Tibial artery (tissue), 4 donors: ENCODE measurements around the gene CRB2.

Experiments
- DNase-seq, 2 donors: peaks; one replicate each; pipeline ENCODE4 v3.0.0-alpha.2; 2019
- H3K27ac ChIP-seq, 2 donors: fragments of 200-600 bp; sonication (generic) in 1 of 2; 1 replicate in 1 of 2; 2 replicates in 1 of 2; pipeline ENCODE4 v1.5.1; 2018 to 2019; ENCODE audit warnings: mild to moderate bottlenecking in 1 of 2
- H3K27me3 ChIP-seq, 2 donors: fragments of 200-600 bp; sonication (generic) in 1 of 2; one replicate each; pipeline versions ENCODE4 v1.5.1 to v1.6.0; 2016 to 2019
- H3K36me3 ChIP-seq, 3 donors: fragments of 200-600 bp; sonication (generic) in 2 of 3; one replicate each; pipeline ENCODE4 v1.5.1; 2016 to 2019; ENCODE audit warnings: mild to moderate bottlenecking in 2 of 3
- H3K4me1 ChIP-seq, 4 donors: fragments of 200-600 bp; sonication (generic) in 2 of 4; 1 replicate in 3 of 4; 2 replicates in 1 of 4; pipeline ENCODE4 v1.5.1; 2016 to 2019
- H3K4me3 ChIP-seq, 2 donors: fragments of 200-600 bp; sonication (generic) in 1 of 2; 1 replicate in 1 of 2; 2 replicates in 1 of 2; pipeline ENCODE4 v1.5.1; 2018 to 2019; ENCODE audit warnings: mild to moderate bottlenecking in 2 of 2
- H3K9me3 ChIP-seq, 3 donors: fragments of 200-600 bp; sonication (generic) in 1 of 3; one replicate each; pipeline ENCODE4 v1.5.1; 2016 to 2019
- CTCF ChIP-seq, 2 experiments: fragments of 200-600 bp in 1 of 2; fragments of 450-650 bp in 1 of 2; IDR thresholded peaks; one replicate each; pipeline ENCODE4 v1.5.1; 2017 to 2019; ENCODE audit warnings: antibody characterized with exemption in 2 of 2, mild to moderate bottlenecking in 1 of 2, moderate library complexity in 1 of 2
- intact Hi-C: fragments of 100-400 bp; cut with DNase I; formaldehyde crosslinking; loops from one replicate; pipeline ENCODE4 v1.15.0; 2023; ENCODE audit warnings: low total_unique reads

CRB2 gene

DNA sequence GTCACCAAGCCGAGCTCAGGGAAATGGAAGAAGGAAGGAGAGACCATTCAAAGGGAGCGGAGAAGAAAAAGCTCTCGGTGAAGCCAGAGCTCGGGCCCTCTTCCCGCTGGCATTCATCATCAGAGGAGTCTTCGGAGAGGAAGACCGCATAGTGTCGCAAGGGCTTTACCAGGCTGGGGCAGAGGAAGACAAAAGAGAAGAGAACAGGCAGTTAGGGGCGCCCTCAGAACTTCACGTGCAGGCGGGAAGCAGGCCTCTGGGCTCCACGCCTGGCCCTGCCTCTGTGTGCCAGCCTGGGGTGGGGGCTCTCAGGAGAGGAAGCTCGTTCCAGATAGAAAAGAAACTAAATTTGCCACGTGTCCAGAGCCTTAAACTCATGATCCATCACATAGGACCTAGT lies 31.7 kb downstream of the CRB2 start:
- DNase-seq = no peak
- H3K36me3 ChIP-seq = peaks cover 11 to 14% (median 13%) of the 10 kb centered on the region in 3 donors
- intact Hi-C loops = no loop called here
- H3K27ac ChIP-seq = no peak overlapping the region
- no peak overlapping the region for H3K4me3 ChIP-seq
- H3K4me1 ChIP-seq = no peaks in the 10 kb centered on the region
- no peaks in the 10 kb centered on the region for H3K9me3 ChIP-seq
- no peak for TF ChIP-seq CTCF (IDR thresholded peaks at IDR 0.05)
- no peaks in the 10 kb centered on the region for H3K27me3 ChIP-seq

- Histone ChIP-seq H3K4me3 (no peak overlapping the region), H3K9me3 (no peaks in the 10 kb centered on the region), H3K27ac (no peak overlapping the region), H3K36me3 (no peaks in the 10 kb centered on the region), H3K27me3 (no peaks in the 10 kb centered on the region), H3K4me1 (no peaks in the 10 kb centered on the region)
- no peak for DNase-seq
- intact Hi-C loops = no loop called here
- TF ChIP-seq CTCF (IDR thresholded peaks at IDR 0.05) = no peak
These were observed 33.1 kb downstream of the CRB2 start for GRCh38 chr9:123389070-123389469.

- TF ChIP-seq CTCF (IDR thresholded peaks at IDR 0.05) = no peak
- no peak overlapping the region for H3K4me3 ChIP-seq
- H3K27me3 ChIP-seq = no peaks in the 10 kb centered on the region
- H3K9me3 ChIP-seq = no peaks in the 10 kb centered on the region
- H3K4me1 ChIP-seq = no peaks in the 10 kb centered on the region
- no peak for DNase-seq
- H3K36me3 ChIP-seq = no peaks in the 10 kb centered on the region
- no peak overlapping the region for H3K27ac ChIP-seq
- intact Hi-C loops = no loop called here
These were observed 33.7 kb downstream of the CRB2 start for GRCh38 chr9:123389698-123390097.

DNA sequence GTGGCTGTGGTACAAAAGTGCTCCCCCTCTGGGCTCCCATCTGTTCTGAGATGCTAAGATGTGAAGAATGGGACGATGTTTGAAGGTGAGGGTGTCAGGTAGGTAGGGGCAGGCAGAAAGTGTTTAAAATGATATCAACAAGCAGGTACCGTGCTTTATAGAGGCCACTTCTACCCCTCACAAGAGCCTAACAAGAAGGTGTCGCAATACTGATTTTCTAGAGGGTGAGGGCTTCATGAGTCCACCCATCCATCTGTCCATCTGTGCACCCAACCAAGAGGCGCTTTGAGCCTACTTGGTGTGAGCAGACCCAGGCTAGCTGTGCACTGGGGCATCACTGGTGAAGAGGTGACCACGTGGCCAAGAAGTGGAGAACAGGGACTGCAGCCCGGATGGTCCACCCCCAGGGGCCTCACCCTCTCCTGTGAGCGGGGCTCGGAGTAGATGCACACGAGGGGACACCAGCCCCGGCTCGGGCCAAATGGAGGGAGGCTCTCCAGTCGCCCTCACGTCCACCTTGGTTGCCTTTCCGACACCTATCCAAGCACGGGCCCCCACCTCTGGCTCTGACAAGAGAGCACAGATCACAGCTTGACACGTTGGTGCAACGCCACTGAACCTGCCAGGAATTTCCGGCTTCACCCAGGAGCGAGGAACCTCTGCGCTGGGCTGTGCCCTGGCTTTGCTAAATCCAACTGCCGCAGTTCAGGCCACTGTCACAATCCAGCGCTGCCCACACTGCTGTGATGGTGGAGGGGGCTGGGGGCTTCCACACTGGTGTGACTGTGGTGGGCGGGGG lies 34.5 kb downstream of the CRB2 start:
- no peaks in the 10 kb centered on the region for H3K36me3 ChIP-seq
- H3K9me3 ChIP-seq = no peaks in the 10 kb centered on the region
- no peak overlapping the region for H3K27ac ChIP-seq
- intact Hi-C loops = no loop called here
- no peak for TF ChIP-seq CTCF (IDR thresholded peaks at IDR 0.05)
- H3K4me3 ChIP-seq = no peak overlapping the region
- no peaks in the 10 kb centered on the region for H3K27me3 ChIP-seq
- H3K4me1 ChIP-seq = no peaks in the 10 kb centered on the region
- DNase-seq = no peak

DNA sequence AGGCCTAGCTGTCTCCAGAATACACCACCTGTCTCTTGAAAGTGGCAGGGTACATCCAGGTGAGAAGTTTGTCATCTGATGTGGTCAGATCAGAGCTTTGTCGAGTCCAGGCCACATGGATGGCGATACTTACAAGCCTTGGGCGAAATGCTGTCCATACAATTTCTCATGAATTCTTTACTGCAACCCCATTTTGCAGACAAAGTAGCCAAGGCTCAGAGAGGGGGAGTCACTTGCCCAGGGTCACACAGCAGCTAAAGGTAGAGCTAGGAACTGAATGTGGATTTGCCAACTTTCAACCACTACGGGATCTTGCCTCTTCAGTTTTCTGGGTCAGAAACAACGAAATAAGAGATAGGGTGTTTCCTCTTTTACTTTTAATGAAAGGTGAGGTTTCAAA lies 35.2 kb downstream of the CRB2 start:
- TF ChIP-seq CTCF (IDR thresholded peaks at IDR 0.05) = no peak
- Histone ChIP-seq H3K27me3 (no peaks in the 10 kb centered on the region), H3K4me1 (no peaks in the 10 kb centered on the region), H3K4me3 (no peak overlapping the region), H3K9me3 (no peaks in the 10 kb centered on the region), H3K36me3 (peaks cover 0 to 1% (median 0%) of the 10 kb centered on the region in 3 donors), H3K27ac (no peak overlapping the region)
- intact Hi-C loops = no loop called here
- DNase-seq = no peak
